ENCODE measurements around the gene NOTCH2. TPM values are rescaled to one million over a fixed set of nuclear protein-coding genes. Genes with fewer than 3 reads are reported as not detected.
A peak's percentile ranks its signal among the peaks of the same experiment; 100 is the strongest.

Gene NOTCH2
- total RNA-seq, 4 donors from 2014 or later = 10.1 to 21.8 (median 15.8) TPM

DNA sequence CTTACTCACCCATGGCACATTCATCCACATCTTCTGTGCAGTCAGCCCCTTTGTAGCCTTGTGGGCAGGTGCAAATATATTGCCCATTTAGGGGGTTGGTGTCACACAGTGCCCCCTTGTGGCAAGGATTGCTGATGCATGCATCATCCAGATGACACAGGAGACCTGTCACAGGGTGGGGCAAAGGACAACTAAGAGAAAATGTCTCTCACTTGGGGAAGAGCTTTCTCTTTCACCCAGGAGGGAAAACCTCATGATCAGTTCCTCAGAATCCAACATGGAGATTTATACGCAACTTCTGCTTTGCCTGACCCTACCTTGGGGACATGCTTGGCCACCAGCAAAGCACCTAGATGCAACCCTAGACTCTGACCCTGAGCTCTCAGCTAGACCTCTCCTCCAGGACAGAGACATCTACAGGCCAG, 101.4 kb downstream of the NOTCH2 start:
- peaks cover 0 to 11% of the 10 kb centered on the region in 2 donors for H3K36me3 ChIP-seq
- in situ Hi-C loops (cut with MboI; ENCODE audit: low sequenced_read_pairs in 4 of 4) = no loop called here

DNA sequence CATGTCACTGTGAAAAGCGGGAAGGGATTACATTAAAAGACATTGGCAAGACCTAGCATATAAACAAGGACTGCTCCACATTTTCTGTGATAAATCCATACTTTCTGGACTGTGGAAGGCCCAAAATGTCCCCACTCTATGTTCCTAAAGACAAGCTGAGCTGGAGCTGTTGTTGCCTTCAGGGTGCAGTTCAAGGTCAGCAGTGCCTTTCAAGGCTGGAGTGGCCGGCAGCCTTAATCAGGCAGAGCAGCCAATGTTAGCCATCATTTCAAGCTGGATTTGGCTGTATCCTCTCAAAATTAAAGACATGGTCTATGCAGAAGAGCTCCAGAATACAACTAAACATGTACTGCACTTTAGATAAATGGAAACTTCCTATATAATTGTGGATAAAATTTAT, 102.8 kb downstream of the NOTCH2 start:
- no peaks in the 10 kb centered on the region for H3K4me1 ChIP-seq
- no peak for ATAC-seq
- intact Hi-C loops (cut with DNase I; ENCODE audit: low total_unique reads) = no loop called here
- H3K9me3 ChIP-seq = no peaks in the 10 kb centered on the region
- in situ Hi-C loops (cut with MboI; ENCODE audit: low sequenced_read_pairs in 4 of 4) = no loop called here
- no peak for DNase-seq
- H3K27me3 ChIP-seq = no peaks in the 10 kb centered on the region
- H3K36me3 ChIP-seq = peaks cover 0 to 13% of the 10 kb centered on the region in 2 donors
- TF ChIP-seq POLR2A (IDR thresholded peaks at IDR 0.05) = no peak
- TF ChIP-seq, protein P1, sequence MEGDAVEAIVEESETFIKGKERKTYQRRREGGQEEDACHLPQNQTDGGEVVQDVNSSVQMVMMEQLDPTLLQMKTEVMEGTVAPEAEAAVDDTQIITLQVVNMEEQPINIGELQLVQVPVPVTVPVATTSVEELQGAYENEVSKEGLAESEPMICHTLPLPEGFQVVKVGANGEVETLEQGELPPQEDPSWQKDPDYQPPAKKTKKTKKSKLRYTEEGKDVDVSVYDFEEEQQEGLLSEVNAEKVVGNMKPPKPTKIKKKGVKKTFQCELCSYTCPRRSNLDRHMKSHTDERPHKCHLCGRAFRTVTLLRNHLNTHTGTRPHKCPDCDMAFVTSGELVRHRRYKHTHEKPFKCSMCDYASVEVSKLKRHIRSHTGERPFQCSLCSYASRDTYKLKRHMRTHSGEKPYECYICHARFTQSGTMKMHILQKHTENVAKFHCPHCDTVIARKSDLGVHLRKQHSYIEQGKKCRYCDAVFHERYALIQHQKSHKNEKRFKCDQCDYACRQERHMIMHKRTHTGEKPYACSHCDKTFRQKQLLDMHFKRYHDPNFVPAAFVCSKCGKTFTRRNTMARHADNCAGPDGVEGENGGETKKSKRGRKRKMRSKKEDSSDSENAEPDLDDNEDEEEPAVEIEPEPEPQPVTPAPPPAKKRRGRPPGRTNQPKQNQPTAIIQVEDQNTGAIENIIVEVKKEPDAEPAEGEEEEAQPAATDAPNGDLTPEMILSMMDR (IDR thresholded peaks at IDR 0.05 in 4 of 5, conservative IDR thresholded peaks at IDR 0.05 in 1 of 5) = no peak
- no peak overlapping the region for H3K4me3 ChIP-seq
- H3K27ac ChIP-seq = no peak overlapping the region

More for the DNA sequence above, 101.4 kb downstream of the NOTCH2 start:
- Histone ChIP-seq H3K9me3 (no peaks in the 10 kb centered on the region), H3K4me1 (no peaks in the 10 kb centered on the region), H3K27me3 (no peaks in the 10 kb centered on the region), H3K27ac (no peak overlapping the region), H3K4me3 (no peak overlapping the region)
- intact Hi-C loops (cut with DNase I; ENCODE audit: low total_unique reads) = no loop called here
- ATAC-seq (peak; percentile 79 to 85), DNase-seq (peak in 1 of 2 donors; percentile 57)
- TF ChIP-seq, protein P1 (IDR thresholded peaks at IDR 0.05 in 4 of 5, conservative IDR thresholded peaks at IDR 0.05 in 1 of 5) = peak; percentile 37 to 79 (median 66)
- TF ChIP-seq POLR2A (IDR thresholded peaks at IDR 0.05) = no peak

- Histone ChIP-seq H3K27ac (no peak overlapping the region), H3K27me3 (no peaks in the 10 kb centered on the region), H3K36me3 (peaks cover 0 to 13% of the 10 kb centered on the region in 2 donors), H3K4me1 (no peaks in the 10 kb centered on the region), H3K9me3 (no peaks in the 10 kb centered on the region), H3K4me3 (no peak overlapping the region)
- no peak for DNase-seq
- intact Hi-C loops (cut with DNase I; ENCODE audit: low total_unique reads) (no loop called here), in situ Hi-C loops (cut with MboI; ENCODE audit: low sequenced_read_pairs in 4 of 4) (no loop called here)
- TF ChIP-seq, protein P1 (IDR thresholded peaks at IDR 0.05 in 4 of 5, conservative IDR thresholded peaks at IDR 0.05 in 1 of 5) = no peak
- TF ChIP-seq POLR2A (IDR thresholded peaks at IDR 0.05) = no peak
- no peak for ATAC-seq
Observed at GRCh38 chr1:119966020-119966419, 103.4 kb downstream of the NOTCH2 start.

DNA sequence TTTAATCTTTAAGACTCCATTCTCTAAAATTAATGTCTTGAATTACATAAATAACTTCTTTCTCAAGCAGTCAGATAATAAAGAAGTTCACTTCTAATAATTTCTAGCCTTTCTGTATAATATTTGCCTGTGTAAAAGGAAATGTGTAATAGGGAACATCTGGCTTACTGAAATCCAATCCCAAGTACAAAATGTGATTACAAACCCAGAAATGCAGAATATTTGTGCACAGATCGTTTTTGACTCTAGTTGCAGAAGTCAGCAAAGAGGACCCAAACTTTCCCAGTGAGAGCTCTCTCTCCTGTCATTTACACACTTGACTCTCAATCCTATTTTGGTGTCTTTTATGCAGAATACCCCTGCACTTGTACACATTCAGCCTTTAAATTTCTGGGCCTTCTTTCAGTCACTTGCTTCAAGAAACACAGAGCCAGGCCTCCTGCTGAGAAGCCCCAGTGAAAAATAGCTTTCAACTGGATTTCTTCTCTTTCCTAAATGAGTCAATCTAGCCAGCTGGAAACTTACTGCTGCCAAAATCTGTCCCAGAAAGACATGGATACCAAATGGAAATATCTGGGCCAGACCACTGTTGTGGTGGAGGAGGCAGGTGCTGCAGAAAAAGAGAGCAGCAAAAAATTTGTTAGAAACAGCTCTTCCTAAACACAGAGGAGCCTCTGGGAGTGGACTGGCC, 104.6 kb downstream of the NOTCH2 start:
- Histone ChIP-seq H3K9me3 (no peaks in the 10 kb centered on the region), H3K27ac (no peak overlapping the region), H3K4me3 (no peak overlapping the region), H3K27me3 (no peaks in the 10 kb centered on the region), H3K4me1 (no peaks in the 10 kb centered on the region), H3K36me3 (peaks cover 0 to 13% of the 10 kb centered on the region in 2 donors)
- intact Hi-C loops (cut with DNase I; ENCODE audit: low total_unique reads) (no loop called here), in situ Hi-C loops (cut with MboI; ENCODE audit: low sequenced_read_pairs in 4 of 4) (no loop called here)
- TF ChIP-seq POLR2A (IDR thresholded peaks at IDR 0.05) = no peak
- TF ChIP-seq, protein P1 (IDR thresholded peaks at IDR 0.05 in 4 of 5, conservative IDR thresholded peaks at IDR 0.05 in 1 of 5) = no peak
- no peak for DNase-seq
- ATAC-seq = no peak

Data from gastrocnemius medialis (tissue), 4 donors.